HG03097 (cell line): Measurements from ENCODE around the gene CRLF3.
A peak's percentile ranks its signal among the peaks of the same experiment; 100 is the strongest.
"Not testable (repeated sequence)": the region's sequence is repeated elsewhere in the genome, so short reads cannot be mapped to it uniquely, and the experiment has no call there.

ENCODE experiments used
- ATAC-seq: cut with Tn5 transposase; IDR thresholded peaks from one replicate; pipeline ENCODE4 v1.9.1; 2021; ENCODE audit not compliant: unreplicated experiment, low FRiP score

Gene CRLF3

GRCh38 chr17:30824356-30825145 is at the start of gene CRLF3:
TSS of gene CRLF3 (minus strand) at chr17:30824692. CDS start at chr17:30824651, 41 bp downstream.
- peak; percentile 75 for ATAC-seq

GRCh38 chr17:30869005-30869404 is 44.5 kb upstream of the CRLF3 start:
- no peak for ATAC-seq

GRCh38 chr17:30864636-30865035 is 40.1 kb upstream of the CRLF3 start:
- ATAC-seq: no peak

- no peak for ATAC-seq
Observed at GRCh38 chr17:30858556-30859250, 34.2 kb upstream of the CRLF3 start.

GRCh38 chr17:30854146-30854545 is 29.7 kb upstream of the CRLF3 start:
- ATAC-seq: no peak

- no peak for ATAC-seq
Observed at GRCh38 chr17:30848021-30848420, 23.5 kb upstream of the CRLF3 start.

GRCh38 chr17:30840771-30841170 is 16.3 kb upstream of the CRLF3 start:
- no peak for ATAC-seq

- no peak for ATAC-seq
Observed at GRCh38 chr17:30838202-30838807, 13.8 kb upstream of the CRLF3 start.

- ATAC-seq: no peak
Observed at GRCh38 chr17:30832438-30833124, 8.1 kb upstream of the CRLF3 start.

GRCh38 chr17:30831663-30832437 is 7.4 kb upstream of the CRLF3 start, which contains the start of gene ATAD5:
TSS of gene ATAD5 (plus strand) at chr17:30831966. CDS start at chr17:30832348, 382 bp downstream.
- ATAC-seq: peak; percentile 68

- ATAC-seq: no peak
Observed at GRCh38 chr17:30831257-30831656, 6.8 kb upstream of the CRLF3 start.

GRCh38 chr17:30829022-30829421 is 4.5 kb upstream of the CRLF3 start:
- ATAC-seq: no peak

- ATAC-seq: no peak
Observed at GRCh38 chr17:30827082-30827481, 2.6 kb upstream of the CRLF3 start.

- peak; percentile 2 for ATAC-seq
Observed at GRCh38 chr17:30824002-30824355, 513 bp downstream of the CRLF3 start.

GRCh38 chr17:30823421-30823820 is 1.1 kb downstream of the CRLF3 start:
- no peak for ATAC-seq

GRCh38 chr17:30822919-30823318 is 1.6 kb downstream of the CRLF3 start:
- not testable (repeated sequence) for ATAC-seq

GRCh38 chr17:30821871-30822723 is 2.4 kb downstream of the CRLF3 start:
- no peak for ATAC-seq

- ATAC-seq: no peak
Observed at GRCh38 chr17:30819971-30820705, 4.4 kb downstream of the CRLF3 start.

- ATAC-seq: no peak
Observed at GRCh38 chr17:30816165-30816564, 8.3 kb downstream of the CRLF3 start.
